NCI-H524 (cell line): ENCODE results near the gene GSTM1.
"Not testable (repeated sequence)": the region's sequence is repeated elsewhere in the genome, so short reads cannot be mapped to it uniquely, and the experiment has no call there.

Experiments
- DNase-seq, 2 experiments: peaks; one replicate each; lab custom pipeline; 2025; lab: John Stamatoyannopoulos, UW

The GSTM1 gene

GRCh38 chr1:109697066-109697465 is 9.4 kb downstream of the GSTM1 start:
- DNase-seq: no peak

GRCh38 chr1:109697861-109698260 is 10.2 kb downstream of the GSTM1 start:
- DNase-seq: not testable (repeated sequence)

- DNase-seq: not testable (repeated sequence)
Measured at GRCh38 chr1:109702940-109703339, 15.3 kb downstream of the GSTM1 start.

GRCh38 chr1:109704173-109704572 is 16.6 kb downstream of the GSTM1 start:
- DNase-seq: no peak

- DNase-seq: no peak
Measured at GRCh38 chr1:109705411-109705810, 17.8 kb downstream of the GSTM1 start.

- not testable (repeated sequence) for DNase-seq
Measured at GRCh38 chr1:109708949-109709348, 21.3 kb downstream of the GSTM1 start.

GRCh38 chr1:109709822-109710221 is 22.2 kb downstream of the GSTM1 start:
- DNase-seq: not testable (repeated sequence)

- not testable (repeated sequence) for DNase-seq
Measured at GRCh38 chr1:109711593-109712320, 24.1 kb downstream of the GSTM1 start, which contains the start of gene GSTM5. Gene GSTM5, plus strand, starts transcription at chr1:109712251. Its CDS starts 62 bp downstream, at chr1:109712313.

GRCh38 chr1:109712321-109712864 is 24.8 kb downstream of the GSTM1 start:
- no peak for DNase-seq

- DNase-seq: no peak
Measured at GRCh38 chr1:109713636-109714035, 26.0 kb downstream of the GSTM1 start.

GRCh38 chr1:109714661-109715372 is 27.2 kb downstream of the GSTM1 start:
- no peak for DNase-seq

- DNase-seq: no peak
Measured at GRCh38 chr1:109716121-109716520, 28.5 kb downstream of the GSTM1 start.

- no peak for DNase-seq
Measured at GRCh38 chr1:109716570-109717090, 29.0 kb downstream of the GSTM1 start.

- no peak for DNase-seq
Measured at GRCh38 chr1:109717729-109718128, 30.1 kb downstream of the GSTM1 start.

GRCh38 chr1:109718495-109718894 is 30.9 kb downstream of the GSTM1 start:
- no peak for DNase-seq

GRCh38 chr1:109719337-109719837 is 31.8 kb downstream of the GSTM1 start:
- no peak for DNase-seq

- DNase-seq: no peak
Measured at GRCh38 chr1:109721042-109721441, 33.4 kb downstream of the GSTM1 start.

- DNase-seq: no peak
Measured at GRCh38 chr1:109721971-109722370, 34.4 kb downstream of the GSTM1 start.

GRCh38 chr1:109722908-109723691 is 35.5 kb downstream of the GSTM1 start:
- no peak for DNase-seq

GRCh38 chr1:109724933-109725332 is 37.3 kb downstream of the GSTM1 start:
- DNase-seq: no peak

- DNase-seq: no peak
Measured at GRCh38 chr1:109725510-109725909, 37.9 kb downstream of the GSTM1 start.

GRCh38 chr1:109726007-109726406 is 38.4 kb downstream of the GSTM1 start:
- no peak for DNase-seq
